Endothelial cell of umbilical vein (primary cell): ENCODE data around the gene CRCP. TPM values are rescaled to one million over a fixed set of nuclear protein-coding genes. Genes with fewer than 3 reads are reported as not detected.

Experiments
- BruUV-seq: library from RNA; stranded (reverse); fragments of 400-500 nt; replicated peaks from 2 replicates; lab custom pipeline; 2021; lab: Mats Ljungman, UMichigan
- CTCF ChIA-PET: fragments of 300-600, 350-600 bp; sonication (Branson Sonifier 250); formaldehyde crosslinking; loops from one replicate; lab custom pipeline; 2021; ENCODE audit warnings: antibody characterized with exemption, inconsistent platforms; lab: Charles Lee
- POLR2A ChIA-PET: fragments of 300-600, 350-600 bp; sonication (Branson Sonifier 250); formaldehyde crosslinking; loops from one replicate; lab custom pipeline; 2021; ENCODE audit warnings: antibody characterized with exemption, inconsistent platforms; lab: Charles Lee
- DNase-seq: peaks from one replicate; pipeline ENCODE4 v3.0.0-alpha.2; 2011; ENCODE audit warnings: low read depth, low spot score
- FAIRE-seq: peaks from 2 replicates; lab custom pipeline; 2011; peaks lifted over from hg19 to GRCh38; lab: Jason Lieb, UNC
- H2AFZ ChIP-seq: 2 replicates; pipeline ENCODE4 v1.6.0; 2012; ENCODE audit warnings: low read depth, low read length, control low read depth, inconsistent platforms
- H3K27ac ChIP-seq: 2 replicates; pipeline ENCODE4 v1.5.1; 2011; ENCODE audit warnings: low read depth, mild to moderate bottlenecking, control low read depth, low read length, moderate library complexity; ENCODE audit not compliant: insufficient read depth
- H3K27me3 ChIP-seq, 2 experiments: 2 replicates each; pipeline versions ENCODE4 v1.6.0 to v1.6.1; 2011; ENCODE audit warnings: low read length in 2 of 2, mixed read lengths in 1 of 2; ENCODE audit not compliant: control insufficient read depth in 2 of 2, insufficient read depth in 2 of 2
- H3K36me3 ChIP-seq, 2 experiments: 2 replicates in 1 of 2; 3 replicates in 1 of 2; pipeline ENCODE4 v1.5.1; 2011; ENCODE audit warnings: low read length in 2 of 2, mild to moderate bottlenecking in 1 of 2, moderate library complexity in 1 of 2; ENCODE audit not compliant: control insufficient read depth in 2 of 2, insufficient read depth in 2 of 2; ENCODE audit errors: extremely low read depth in 1 of 2
- H3K4me1 ChIP-seq: 3 replicates; pipeline ENCODE4 v1.5.1; 2011; ENCODE audit warnings: mild to moderate bottlenecking, low read length; ENCODE audit not compliant: control insufficient read depth, insufficient read depth; ENCODE audit errors: extremely low read depth
- H3K4me2 ChIP-seq: 2 replicates; pipeline ENCODE4 v1.6.1; 2011; ENCODE audit warnings: low read length, control low read depth, mixed read lengths; ENCODE audit not compliant: insufficient read depth
- H3K4me3 ChIP-seq, 3 experiments: fragments of 200-600 bp in 1 of 3; sonication (generic), shearing (Covaris generic) in 1 of 3; replicated peaks in 1 of 3; 2 replicates each; pipeline ENCODE4 v1.5.1; 2011 to 2016; ENCODE audit warnings: control low read depth in 3 of 3, low read length in 3 of 3, mild to moderate bottlenecking in 2 of 3, inconsistent platforms in 1 of 3, low read depth in 1 of 3, moderate library complexity in 1 of 3; ENCODE audit not compliant: insufficient read depth in 1 of 3
- H3K79me2 ChIP-seq: 2 replicates; pipeline ENCODE4 v1.6.0; 2012; ENCODE audit warnings: low read length, inconsistent platforms; ENCODE audit not compliant: control insufficient read depth, insufficient read depth
- H3K9ac ChIP-seq: replicated peaks from 2 replicates; pipeline ENCODE3; 2011; ENCODE audit warnings: low read length, control low read depth; ENCODE audit not compliant: insufficient read depth; ENCODE audit errors: extremely low read depth
- H3K9me1 ChIP-seq: replicated peaks from 3 replicates; pipeline ENCODE4 v1.6.0; 2011; ENCODE audit warnings: mild to moderate bottlenecking, low read length; ENCODE audit not compliant: control insufficient read depth, insufficient read depth; ENCODE audit errors: extremely low read depth
- H3K9me3 ChIP-seq: replicated peaks from 2 replicates; pipeline ENCODE4 v1.5.1; 2012; ENCODE audit warnings: low read length, inconsistent platforms; ENCODE audit not compliant: control insufficient read depth, insufficient read depth
- H4K20me1 ChIP-seq: replicated peaks from 2 replicates; pipeline ENCODE3; 2011; ENCODE audit warnings: mild to moderate bottlenecking, low read length; ENCODE audit not compliant: control insufficient read depth, insufficient read depth; ENCODE audit errors: extremely low read depth
- EZH2 ChIP-seq: IDR thresholded peaks from 2 replicates; pipeline ENCODE4 v1.6.1; 2012; ENCODE audit warnings: borderline replicate concordance, low read depth, mild to moderate bottlenecking, moderate library complexity, low read length, inconsistent platforms; ENCODE audit not compliant: severe bottlenecking
- FOS ChIP-seq: IDR thresholded peaks from 2 replicates; pipeline ENCODE4 v1.6.1; 2011; ENCODE audit warnings: mild to moderate bottlenecking, low read length, moderate library complexity, borderline replicate concordance; ENCODE audit not compliant: insufficient read depth
- GATA2 ChIP-seq: IDR thresholded peaks from 2 replicates; pipeline ENCODE4 v1.7.0; 2011; ENCODE audit warnings: low read depth, mild to moderate bottlenecking, moderate library complexity, mixed read lengths, low read length; ENCODE audit not compliant: insufficient read length, insufficient read depth
- JUN ChIP-seq: IDR thresholded peaks from 2 replicates; pipeline ENCODE4 v1.6.1; 2011; ENCODE audit warnings: borderline replicate concordance, low read depth; ENCODE audit not compliant: insufficient read length, insufficient read depth
- MYC ChIP-seq: IDR thresholded peaks from one replicate; pipeline ENCODE4 v1.6.1; 2011; ENCODE audit warnings: mild to moderate bottlenecking, low read depth, low read length
- POLR2A ChIP-seq: IDR thresholded peaks from 2 replicates; pipeline ENCODE4 v1.6.1; 2012; ENCODE audit warnings: low read depth, mild to moderate bottlenecking, control low read depth, low read length
- POLR2AphosphoS5 ChIP-seq: IDR thresholded peaks from 2 replicates; pipeline ENCODE4 v1.6.1; 2012; ENCODE audit warnings: low read depth, mild to moderate bottlenecking, control low read depth, low read length, moderate library complexity; ENCODE audit not compliant: insufficient read depth
- dilution Hi-C: fragments of 300-500 bp; cut with MboI; formaldehyde crosslinking; loops from one replicate; pipeline ENCODE4 v1.15.0; 2019; ENCODE audit warnings: low sequenced_read_pairs; ENCODE audit not compliant: extremely low pct_ligation_motif_present
- intact Hi-C: fragments of 100-400 bp; cut with micrococcal nuclease; formaldehyde crosslinking; loops from one replicate; pipeline ENCODE4 v1.10.0; 2022
- polyA plus RNA-seq, 4 experiments: library from polyadenylated mRNA; depleted of rRNA in 3 of 4; stranded (reverse) in 3 of 4; unstranded in 1 of 4; fragments of >200 nt; gene quantifications; 2 replicates each; pipeline versions ENCODE4 v1.2.1 to v1.2.3, GENCODE V29; 2011 to 2012; ENCODE audit warnings: missing spikeins in 1 of 4
- total RNA-seq: library from RNA; stranded (reverse); gene quantifications from 2 replicates; pipeline ENCODE4 v1.2.3, GENCODE V29; 2021
- TF ChIP-seq, protein P1 (sequence below), 2 donors: IDR thresholded peaks; 1 replicate in 1 of 2; 2 replicates in 1 of 2; pipeline ENCODE4 v1.5.1; 2011; ENCODE audit warnings: low read length in 2 of 2, mild to moderate bottlenecking in 2 of 2, moderate library complexity in 2 of 2, control low read depth in 1 of 2, inconsistent platforms in 1 of 2, low read depth in 1 of 2; ENCODE audit not compliant: insufficient read depth in 1 of 2; ENCODE audit errors: extremely low read depth in 1 of 2
- TF ChIP-seq, protein P2 (sequence below): IDR thresholded peaks from 2 replicates; pipeline ENCODE4 v1.6.1; 2011; ENCODE audit not compliant: insufficient read depth, insufficient read length

The CRCP gene
- total and polyA plus RNA-seq, 2 donors (not counting 3 experiments of a cell fraction or from before 2014, with no cell fraction given): 14.2 to 29.7 TPM

DNA sequence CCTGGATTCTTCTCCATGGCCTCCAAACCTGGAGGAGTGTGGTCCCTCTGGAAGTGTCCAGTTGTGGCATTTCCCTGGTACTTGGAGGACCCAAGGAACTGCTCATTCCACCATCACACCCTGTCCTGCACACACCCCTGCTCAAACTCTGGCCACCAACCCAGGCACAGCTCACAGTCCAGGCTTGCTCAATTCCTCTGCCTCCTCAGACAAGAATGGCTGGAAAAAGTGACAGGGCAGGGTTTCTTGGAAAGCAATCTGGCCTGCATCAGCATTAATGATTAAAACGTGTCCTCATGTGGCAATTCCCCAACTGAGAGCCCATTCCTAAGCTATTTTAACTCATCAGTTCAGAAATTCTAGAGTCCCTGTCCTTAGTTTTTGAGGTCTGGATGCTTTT is 73.3 kb downstream of the CRCP start:
- Histone ChIP-seq H3K4me2 (no peak overlapping the region), H3K9ac (no peak overlapping the region), H3K9me1 (no peaks in the 10 kb centered on the region), H3K4me3 (no peak overlapping the region), H3K36me3 (no peaks in the 10 kb centered on the region), H3K9me3 (no peaks in the 10 kb centered on the region), H4K20me1 (no peaks in the 10 kb centered on the region), H2AFZ (no peak overlapping the region), H3K79me2 (no peaks in the 10 kb centered on the region), H3K4me1 (no peaks in the 10 kb centered on the region), H3K27ac (no peak overlapping the region), H3K27me3 (no peaks in the 10 kb centered on the region)
- ChIA-PET CTCF (interaction anchor here (1.4 kb wide), 1 partner anchor 11 kb away, joined by 3 read pairs; no protein-coding TSS in a partner anchor), POLR2A (no interaction called here)
- dilution Hi-C loops (no loop called here), intact Hi-C loops (no loop called here)
- no peak for DNase-seq
- no peak for TF ChIP-seq JUN
- TF ChIP-seq FOS: no peak
- TF ChIP-seq POLR2AphosphoS5: no peak
- TF ChIP-seq, protein P1, sequence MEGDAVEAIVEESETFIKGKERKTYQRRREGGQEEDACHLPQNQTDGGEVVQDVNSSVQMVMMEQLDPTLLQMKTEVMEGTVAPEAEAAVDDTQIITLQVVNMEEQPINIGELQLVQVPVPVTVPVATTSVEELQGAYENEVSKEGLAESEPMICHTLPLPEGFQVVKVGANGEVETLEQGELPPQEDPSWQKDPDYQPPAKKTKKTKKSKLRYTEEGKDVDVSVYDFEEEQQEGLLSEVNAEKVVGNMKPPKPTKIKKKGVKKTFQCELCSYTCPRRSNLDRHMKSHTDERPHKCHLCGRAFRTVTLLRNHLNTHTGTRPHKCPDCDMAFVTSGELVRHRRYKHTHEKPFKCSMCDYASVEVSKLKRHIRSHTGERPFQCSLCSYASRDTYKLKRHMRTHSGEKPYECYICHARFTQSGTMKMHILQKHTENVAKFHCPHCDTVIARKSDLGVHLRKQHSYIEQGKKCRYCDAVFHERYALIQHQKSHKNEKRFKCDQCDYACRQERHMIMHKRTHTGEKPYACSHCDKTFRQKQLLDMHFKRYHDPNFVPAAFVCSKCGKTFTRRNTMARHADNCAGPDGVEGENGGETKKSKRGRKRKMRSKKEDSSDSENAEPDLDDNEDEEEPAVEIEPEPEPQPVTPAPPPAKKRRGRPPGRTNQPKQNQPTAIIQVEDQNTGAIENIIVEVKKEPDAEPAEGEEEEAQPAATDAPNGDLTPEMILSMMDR (IDR thresholded peaks at IDR 0.05; ENCODE audit: extremely low read depth in 1 of 2, insufficient read depth in 1 of 2, low read depth in 1 of 2, low read length in 2 of 2): no peak
- no peak for TF ChIP-seq EZH2
- TF ChIP-seq, protein P2, sequence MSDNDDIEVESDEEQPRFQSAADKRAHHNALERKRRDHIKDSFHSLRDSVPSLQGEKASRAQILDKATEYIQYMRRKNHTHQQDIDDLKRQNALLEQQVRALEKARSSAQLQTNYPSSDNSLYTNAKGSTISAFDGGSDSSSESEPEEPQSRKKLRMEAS: no peak
- TF ChIP-seq GATA2: no peak
- TF ChIP-seq POLR2A: no peak
- TF ChIP-seq MYC: no peak
- no TSS peak for BruUV-seq
- no peak for FAIRE-seq
